NB4 (cell line): Measurements from ENCODE around the gene SELENOH.

Experiments used
- CTCF ChIP-seq: IDR thresholded peaks from one replicate; pipeline ENCODE4 v1.5.1; 2012; ENCODE audit warnings: low read depth, low read length
- POLR2A ChIP-seq: IDR thresholded peaks from 2 replicates; pipeline ENCODE4 v1.6.1; 2011; ENCODE audit warnings: mild to moderate bottlenecking; ENCODE audit not compliant: insufficient read length; ENCODE audit errors: extremely low read depth

- no peak for TF ChIP-seq POLR2A
- no peak for TF ChIP-seq CTCF
Measured at GRCh38 chr11:57746920-57747319, 5.6 kb downstream of the SELENOH start.
